H1 (cell line): ENCODE data around the gene TRIM44. TPM values are rescaled to one million over a fixed set of nuclear protein-coding genes. Genes with fewer than 3 reads are reported as not detected.

Source experiments
- CTCF ChIA-PET: fragments of 300-600 bp; sonication (Branson Sonifier 250); formaldehyde crosslinking; loops from one replicate; lab custom pipeline; 2021; ENCODE audit not compliant: partially characterized antibody; lab: Charles Lee
- POLR2A ChIA-PET: fragments of 300-600 bp; sonication (Branson Sonifier 250); formaldehyde crosslinking; loops from one replicate; lab custom pipeline; 2021; ENCODE audit warnings: inconsistent platforms; ENCODE audit not compliant: partially characterized antibody; lab: Charles Lee
- DNase-seq, 2 experiments: peaks; one replicate each; pipeline versions ENCODE4 v3.0.0 to v3.0.0-alpha.2; 2010 to 2022; ENCODE audit warnings: low spot score in 2 of 2, low read depth in 1 of 2, mixed read lengths in 1 of 2
- FAIRE-seq: peaks from 2 replicates; lab custom pipeline; 2011; peaks lifted over from hg19 to GRCh38; lab: Jason Lieb, UNC
- H2AFZ ChIP-seq: 2 replicates; pipeline ENCODE4 v1.8.1; 2012; ENCODE audit warnings: low read length, inconsistent platforms
- H2AK5ac ChIP-seq: 2 replicates; pipeline ENCODE4 v1.6.1; 2013; ENCODE audit warnings: low read depth, low read length
- H2BK120ac ChIP-seq: replicated peaks from 2 replicates; pipeline ENCODE3; 2013; ENCODE audit warnings: low read depth, low read length, inconsistent platforms
- H2BK12ac ChIP-seq: 2 replicates; pipeline ENCODE4 v1.6.1; 2013; ENCODE audit warnings: low read depth, low read length
- H2BK15ac ChIP-seq: 2 replicates; pipeline ENCODE4 v1.6.1; 2013; ENCODE audit warnings: low read length
- H2BK20ac ChIP-seq: 2 replicates; pipeline ENCODE4 v1.6.1; 2013; ENCODE audit warnings: low read length
- H2BK5ac ChIP-seq: 2 replicates; pipeline ENCODE4 v1.6.1; 2013; ENCODE audit warnings: low read depth, low read length
- H3K14ac ChIP-seq: 2 replicates; pipeline ENCODE4 v1.6.1; 2013; ENCODE audit warnings: inconsistent platforms; ENCODE audit not compliant: insufficient read length
- H3K18ac ChIP-seq: 2 replicates; pipeline ENCODE4 v1.6.1; 2013; ENCODE audit warnings: low read length; ENCODE audit errors: extremely low read depth
- H3K23ac ChIP-seq: 2 replicates; pipeline ENCODE4 v1.6.1; 2013; ENCODE audit warnings: inconsistent platforms; ENCODE audit not compliant: insufficient read length
- H3K23me2 ChIP-seq: 2 replicates; pipeline ENCODE4 v1.6.1; 2013; ENCODE audit warnings: low read depth, low read length
- H3K27ac ChIP-seq: 2 replicates; pipeline ENCODE4 v1.6.1; 2011; ENCODE audit warnings: low read depth, low read length, inconsistent platforms
- H3K27me3 ChIP-seq, 4 experiments: replicated peaks in 1 of 4; 1 replicate in 1 of 4; 2 replicates in 3 of 4; pipeline versions ENCODE4 v1.6.1 to v1.8.1; 2011 to 2013; ENCODE audit warnings: low read length in 3 of 4, mild to moderate bottlenecking in 3 of 4, inconsistent platforms in 2 of 4, mixed read lengths in 2 of 4, moderate library complexity in 1 of 4; ENCODE audit not compliant: control insufficient read depth in 3 of 4, insufficient read depth in 3 of 4; ENCODE audit errors: extremely low read depth in 1 of 4
- H3K36me3 ChIP-seq, 4 experiments: 2 replicates each; pipeline versions ENCODE4 v1.6.1 to v1.8.1; 2011 to 2013; ENCODE audit warnings: mild to moderate bottlenecking in 4 of 4, low read length in 3 of 4, moderate library complexity in 2 of 4, control low read depth in 1 of 4, inconsistent platforms in 1 of 4; ENCODE audit not compliant: insufficient read depth in 4 of 4, control insufficient read depth in 2 of 4
- H3K4ac ChIP-seq: replicated peaks from 2 replicates; pipeline ENCODE3; 2013; ENCODE audit warnings: low read length, low read depth, mixed read lengths, inconsistent platforms; ENCODE audit not compliant: insufficient read length
- H3K4me1 ChIP-seq, 4 experiments: replicated peaks in 1 of 4; 1 replicate in 1 of 4; 2 replicates in 3 of 4; pipeline versions ENCODE4 v1.6.1 to v1.8.1; 2011 to 2013; ENCODE audit warnings: low read length in 3 of 4, inconsistent platforms in 2 of 4, mixed read lengths in 1 of 4; ENCODE audit not compliant: insufficient read depth in 4 of 4, control insufficient read depth in 3 of 4
- H3K4me2 ChIP-seq, 2 experiments: 2 replicates each; pipeline versions ENCODE4 v1.6.1 to v1.8.1; 2011 to 2013; ENCODE audit warnings: low read depth in 2 of 2, low read length in 2 of 2, control low read depth in 1 of 2, inconsistent platforms in 1 of 2, mild to moderate bottlenecking in 1 of 2; ENCODE audit not compliant: insufficient read depth in 1 of 2
- H3K4me3 ChIP-seq, 4 experiments: fragments of 200-600, 300-600 bp in 1 of 4; sonication (generic), shearing (Covaris generic), sonication (Bioruptor Twin) in 1 of 4; 2 replicates each; pipeline versions ENCODE4 v1.5.1 to v1.8.1; 2011 to 2016; ENCODE audit warnings: low read length in 4 of 4, low read depth in 3 of 4, control low read depth in 2 of 4, inconsistent platforms in 2 of 4, mild to moderate bottlenecking in 2 of 4, mixed read lengths in 1 of 4, moderate library complexity in 1 of 4; ENCODE audit not compliant: insufficient read depth in 2 of 4; ENCODE audit errors: extremely low read depth in 1 of 4
- H3K56ac ChIP-seq: replicated peaks from 2 replicates; pipeline ENCODE3; 2013; ENCODE audit warnings: low read depth, mild to moderate bottlenecking, mixed read lengths, low read length, inconsistent platforms; ENCODE audit not compliant: insufficient read length
- H3K79me1 ChIP-seq: 2 replicates; pipeline ENCODE4 v1.6.1; 2013; ENCODE audit warnings: low read depth, low read length, control low read depth
- H3K79me2 ChIP-seq, 2 experiments: 2 replicates each; pipeline versions ENCODE4 v1.6.1 to v1.8.1; 2012 to 2013; ENCODE audit warnings: low read length in 2 of 2, mild to moderate bottlenecking in 2 of 2, inconsistent platforms in 1 of 2; ENCODE audit not compliant: insufficient read depth in 2 of 2, control insufficient read depth in 1 of 2
- H3K9ac ChIP-seq, 4 experiments: replicated peaks in 1 of 4; 1 replicate in 1 of 4; 2 replicates in 3 of 4; pipeline versions ENCODE4 v1.6.1 to v1.8.1; 2011 to 2013; ENCODE audit warnings: low read depth in 3 of 4, low read length in 3 of 4, control low read depth in 2 of 4, mild to moderate bottlenecking in 2 of 4, moderate library complexity in 2 of 4, inconsistent platforms in 1 of 4; ENCODE audit errors: extremely low read depth in 1 of 4
- H3K9me3 ChIP-seq, 2 experiments: 2 replicates each; pipeline versions ENCODE4 v1.6.1 to v1.8.1; 2012 to 2013; ENCODE audit warnings: mild to moderate bottlenecking in 2 of 2, moderate library complexity in 2 of 2, control low read depth in 1 of 2, inconsistent platforms in 1 of 2, low read depth in 1 of 2, low read length in 1 of 2, mixed read lengths in 1 of 2; ENCODE audit not compliant: insufficient read depth in 2 of 2
- H4K20me1 ChIP-seq, 2 experiments: replicated peaks in 1 of 2; 2 replicates each; pipeline versions ENCODE3 to v1.8.1; 2011 to 2013; ENCODE audit warnings: inconsistent platforms in 2 of 2, low read length in 2 of 2, mild to moderate bottlenecking in 1 of 2; ENCODE audit not compliant: insufficient read depth in 2 of 2, control insufficient read depth in 1 of 2
- H4K5ac ChIP-seq: 2 replicates; pipeline ENCODE4 v1.6.1; 2013; ENCODE audit warnings: low read length, low read depth, mixed read lengths, inconsistent platforms; ENCODE audit not compliant: insufficient read length
- H4K8ac ChIP-seq: 2 replicates; pipeline ENCODE4 v1.8.0; 2013; ENCODE audit warnings: mild to moderate bottlenecking, moderate library complexity, low read length, inconsistent platforms; ENCODE audit not compliant: insufficient read depth; ENCODE audit errors: extremely low read depth
- H4K91ac ChIP-seq: replicated peaks from 2 replicates; pipeline ENCODE3; 2013; ENCODE audit warnings: low read length, mixed read lengths, inconsistent platforms; ENCODE audit not compliant: insufficient read length
- EP300 ChIP-seq, 2 experiments: IDR thresholded peaks; 1 replicate in 1 of 2; 2 replicates in 1 of 2; pipeline ENCODE4 v1.6.1; 2011 to 2012; ENCODE audit warnings: low read depth in 2 of 2, low read length in 2 of 2, mild to moderate bottlenecking in 2 of 2, borderline replicate concordance in 1 of 2, inconsistent platforms in 1 of 2, moderate library complexity in 1 of 2
- POLR2AphosphoS5 ChIP-seq: IDR thresholded peaks from 2 replicates; pipeline ENCODE4 v1.6.1; 2011; ENCODE audit warnings: low read depth, low read length
- SP2 ChIP-seq: IDR thresholded peaks from 2 replicates; pipeline ENCODE4 v1.6.1; 2012; ENCODE audit warnings: mild to moderate bottlenecking, low read length, inconsistent platforms
- TBP ChIP-seq: IDR thresholded peaks from 2 replicates; pipeline ENCODE4 v1.6.1; 2011; ENCODE audit warnings: low read depth, low read length, improper control_type of control experiment
- ZNF274 ChIP-seq: IDR thresholded peaks from 2 replicates; pipeline ENCODE4 v1.7.0; 2012; ENCODE audit warnings: low read length, borderline replicate concordance; ENCODE audit errors: extremely low read depth
- polyA plus RNA-seq, 7 experiments: library from polyadenylated mRNA; depleted of rRNA in 3 of 7; stranded (reverse) in 5 of 7; unstranded in 2 of 7; fragments of >200 nt in 5 of 7; fragments of 200-250 nt in 2 of 7; gene quantifications; 1 replicate in 5 of 7; 2 replicates in 1 of 7; 4 replicates in 1 of 7; pipeline versions ENCODE4 v1.2.1 to v1.2.3, GENCODE V29; 2011 to 2013; ENCODE audit warnings: missing spikeins in 2 of 7, mixed read lengths in 2 of 7
- total RNA-seq: library from RNA; stranded (reverse); fragmentation: NEBNext Ultra II Directional; extraction: Animal tissue kit (Norgen Biotek cat#: 25700); gene quantifications from 2 replicates; pipeline ENCODE4 v1.2.1, GENCODE V29; 2021

TRIM44 gene
- total and polyA plus RNA-seq, 2 of the 8 experiments (the other 6 are each of a cell fraction or from before 2014, with no cell fraction given) = 13.9 to 34.4 TPM

DNA sequence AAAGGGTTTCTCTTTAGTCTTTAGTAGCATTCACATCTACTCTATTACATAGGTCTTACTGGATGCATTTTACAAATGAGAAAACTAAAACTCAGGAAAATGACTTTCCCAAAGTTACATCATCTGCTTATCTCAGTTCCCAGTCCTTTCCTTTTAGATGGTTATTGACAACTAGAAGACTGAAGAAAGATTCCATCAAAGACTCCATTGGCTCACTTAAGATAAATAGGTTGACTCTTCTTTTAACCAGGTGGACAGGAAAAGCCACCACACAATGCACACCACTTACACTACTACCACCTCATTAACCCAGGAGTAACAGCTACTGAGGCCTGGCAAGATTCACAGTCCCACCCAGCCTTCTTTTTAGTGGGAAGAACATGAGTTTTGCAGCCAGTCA is 123.6 kb downstream of the TRIM44 start:
- no peak for DNase-seq
- POLR2A ChIA-PET = no interaction called here
- no peaks in the 10 kb centered on the region for H3K27me3 ChIP-seq
- no peaks in the 10 kb centered on the region for H3K36me3 ChIP-seq
- H2BK20ac ChIP-seq = no peak overlapping the region
- FAIRE-seq = no peak
- H4K5ac ChIP-seq = no peak overlapping the region
- H3K4me2 ChIP-seq = no peak overlapping the region
- H2AFZ ChIP-seq = no peak overlapping the region
- no peaks in the 10 kb centered on the region for H3K79me2 ChIP-seq
- no peak overlapping the region for H2AK5ac ChIP-seq
- no peaks in the 10 kb centered on the region for H3K23me2 ChIP-seq
- no peak overlapping the region for H2BK15ac ChIP-seq
- H3K4me3 ChIP-seq = no peak overlapping the region
- no peak overlapping the region for H2BK12ac ChIP-seq
- peaks cover 0 to 2% (median 0%) of the 10 kb centered on the region in 4 experiments; a peak in 1 of 7 replicates for H3K4me1 ChIP-seq
- H3K23ac ChIP-seq = no peak overlapping the region
- no peak overlapping the region for H3K27ac ChIP-seq
- H3K4ac ChIP-seq = no peak overlapping the region
- CTCF ChIA-PET = interaction anchor here (0.7 to 4.4 kb wide), 5 partner anchors 8 to 170 kb away, joined by 3 to 21 read pairs (median 4); no protein-coding TSS in a partner anchor
- H2BK120ac ChIP-seq = no peak overlapping the region
- no peak overlapping the region for H3K18ac ChIP-seq
- H4K8ac ChIP-seq = no peak overlapping the region
- no peak overlapping the region for H3K56ac ChIP-seq
- no peak overlapping the region for H3K14ac ChIP-seq
- no peaks in the 10 kb centered on the region for H4K20me1 ChIP-seq
- no peak overlapping the region for H2BK5ac ChIP-seq
- H4K91ac ChIP-seq = no peak overlapping the region
- no peaks in the 10 kb centered on the region for H3K79me1 ChIP-seq
- no peak overlapping the region for H3K9ac ChIP-seq
- H3K9me3 ChIP-seq = no peaks in the 10 kb centered on the region
- TF ChIP-seq POLR2AphosphoS5 (no peak), TBP (no peak), ZNF274 (no peak), EP300 (IDR thresholded peaks at IDR 0.05; ENCODE audit: borderline replicate concordance in 1 of 2, low read depth in 2 of 2, low read length in 2 of 2) (no peak), SP2 (no peak)
